Hepatocyte (in vitro differentiated cells): ENCODE measurements around the gene HAT1.

Experiments
- CTCF ChIP-seq: fragments of 200-600 bp; sonication (generic); IDR thresholded peaks from 2 replicates; pipeline ENCODE4 v1.5.1; 2016; ENCODE audit warnings: antibody characterized with exemption, mild to moderate bottlenecking; ENCODE audit not compliant: poor library complexity
- EZH2 ChIP-seq: fragments of 200-600 bp; sonication (generic); IDR thresholded peaks from 2 replicates; pipeline ENCODE4 v1.6.1; 2016; ENCODE audit warnings: antibody characterized with exemption, mild to moderate bottlenecking, borderline replicate concordance
- EZH2phosphoT487 ChIP-seq: fragments of 200-600 bp; sonication (generic); IDR thresholded peaks from one replicate; pipeline ENCODE4 v1.6.1; 2018; ENCODE audit warnings: antibody characterized with exemption, mild to moderate bottlenecking, low read depth, moderate library complexity; ENCODE audit not compliant: unreplicated experiment, severe bottlenecking

- no peak for TF ChIP-seq CTCF
- TF ChIP-seq EZH2phosphoT487, result no peak
- TF ChIP-seq EZH2, result no peak
Observed at GRCh38 chr2:171965238-171965637, 43.0 kb downstream of the HAT1 start.
